Panc1 (cell line): Measurements from ENCODE around the gene CROCC2. TPM values are rescaled to one million over a fixed set of nuclear protein-coding genes. Genes with fewer than 3 reads are reported as not detected.

Experiments
- ATAC-seq: fragments of 200-7000 bp; cut with Tn5 transposase; 2 replicates; pipeline ENCODE4 v1.9.1; 2020; ENCODE audit warnings: mild to moderate bottlenecking, moderate library complexity
- BruUV-seq: library from RNA; stranded (reverse); fragments of 400-500 nt; replicated peaks from 2 replicates; lab custom pipeline; 2021; lab: Mats Ljungman, UMichigan
- CTCF ChIA-PET: fragments of 300-600 bp; sonication (Branson Sonifier 250); formaldehyde crosslinking; loops from one replicate; lab custom pipeline; 2022; ENCODE audit warnings: antibody characterized with exemption; lab: Charles Lee
- POLR2A ChIA-PET: fragments of 300-600 bp; sonication (Branson Sonifier 250); formaldehyde crosslinking; loops from one replicate; lab custom pipeline; 2022; ENCODE audit warnings: antibody characterized with exemption; lab: Charles Lee
- DNase-seq: peaks from one replicate; pipeline ENCODE4 v3.0.0-alpha.2; 2010; ENCODE audit warnings: low read depth, low spot score
- H3K27ac ChIP-seq: 2 replicates; pipeline ENCODE4 v1.5.1; 2011; ENCODE audit warnings: mild to moderate bottlenecking, low read length, inconsistent platforms
- H3K27me3 ChIP-seq: fragments of 200-500 bp; sonication (Bioruptor generic); 2 replicates; pipeline ENCODE4 v1.6.0; 2014; ENCODE audit warnings: low read length, inconsistent platforms; ENCODE audit not compliant: control insufficient read depth, insufficient read depth
- H3K36me3 ChIP-seq: fragments of 200-500 bp; sonication (Bioruptor generic); 2 replicates; pipeline ENCODE4 v1.5.1; 2014; ENCODE audit warnings: inconsistent platforms, mild to moderate bottlenecking, low read length, moderate library complexity; ENCODE audit not compliant: control insufficient read depth, insufficient read depth
- H3K4me1 ChIP-seq: 2 replicates; pipeline ENCODE4 v1.5.1; 2011; ENCODE audit warnings: inconsistent platforms, mild to moderate bottlenecking, low read length, moderate library complexity; ENCODE audit not compliant: control insufficient read depth, insufficient read depth
- H3K4me3 ChIP-seq, 2 experiments: 2 replicates each; pipeline ENCODE4 v1.5.1; 2011 to 2012; ENCODE audit warnings: low read depth in 2 of 2, low read length in 2 of 2, mild to moderate bottlenecking in 2 of 2, inconsistent platforms in 1 of 2, moderate library complexity in 1 of 2
- H3K9me3 ChIP-seq: fragments of 200-500 bp; sonication (Bioruptor generic); 2 replicates; pipeline ENCODE4 v1.5.1; 2014; ENCODE audit warnings: low read depth, mild to moderate bottlenecking, inconsistent platforms, low read length, moderate library complexity; ENCODE audit not compliant: control insufficient read depth, insufficient read depth
- CTCF ChIP-seq: fragments of 450-650 bp; IDR thresholded peaks from 2 replicates; pipeline ENCODE4 v1.5.1; 2017; ENCODE audit warnings: mild to moderate bottlenecking
- POLR2AphosphoS5 ChIP-seq: IDR thresholded peaks from 2 replicates; pipeline ENCODE4 v1.6.1; 2012; ENCODE audit warnings: mild to moderate bottlenecking, low read depth, low read length, moderate library complexity
- REST ChIP-seq, 2 experiments: IDR thresholded peaks; 2 replicates each; pipeline ENCODE4 v1.6.1; 2011 to 2012; ENCODE audit warnings: low read depth in 2 of 2, control low read depth in 1 of 2, low read length in 1 of 2, mild to moderate bottlenecking in 1 of 2, moderate library complexity in 1 of 2; ENCODE audit not compliant: insufficient read depth in 1 of 2
- SIN3A ChIP-seq: IDR thresholded peaks from 2 replicates; pipeline ENCODE4 v1.6.1; 2012; ENCODE audit warnings: low read depth, mild to moderate bottlenecking, low read length, moderate library complexity, borderline replicate concordance; ENCODE audit not compliant: insufficient read depth
- TCF7L2 ChIP-seq: IDR thresholded peaks from 2 replicates; pipeline ENCODE4 v1.6.1; 2011; ENCODE audit warnings: mild to moderate bottlenecking, low read depth, low read length, inconsistent platforms
- in situ Hi-C: cut with HindIII; loops from 2 replicates; pipeline ENCODE4 v1.10.0; 2016; ENCODE audit warnings: low sequenced_read_pairs, low pct_unique_long_range_greater_than_20kb
- intact Hi-C: fragments of 100-400 bp; cut with micrococcal nuclease; formaldehyde crosslinking; loops from one replicate; pipeline ENCODE4 v1.10.0; 2022; ENCODE audit not compliant: unreplicated experiment
- total RNA-seq: library from RNA; stranded (reverse); gene quantifications from one replicate; pipeline ENCODE4 v1.2.1, GENCODE V29; 2021; ENCODE audit not compliant: unreplicated experiment

The CROCC2 gene
- total RNA-seq, 1 experiment from 2014 or later: 0.23 TPM

- no TSS peak for BruUV-seq
- ATAC-seq (no peak), DNase-seq (no peak)
- H3K27me3 ChIP-seq: no peaks in the 10 kb centered on the region
- H3K4me1 ChIP-seq: no peaks in the 10 kb centered on the region
- intact Hi-C loops (no loop called here), in situ Hi-C loops (no loop called here)
- no peak overlapping the region for H3K27ac ChIP-seq
- CTCF ChIA-PET: no interaction called here
- H3K9me3 ChIP-seq: peaks cover 1% of the 10 kb centered on the region; the same call in 1 of the 2 replicates
- H3K4me3 ChIP-seq: no peak overlapping the region
- POLR2A ChIA-PET: no interaction called here
- H3K36me3 ChIP-seq: no peaks in the 10 kb centered on the region
- TF ChIP-seq TCF7L2 (no peak), CTCF (no peak), REST (IDR thresholded peaks at IDR 0.05; ENCODE audit: insufficient read depth in 1 of 2, low read depth in 2 of 2, low read length in 1 of 2) (no peak), SIN3A (no peak), POLR2AphosphoS5 (no peak)
Observed at GRCh38 chr2:241017228-241017940, 111.2 kb downstream of the CROCC2 start.

- DNase-seq (no peak), ATAC-seq (no peak)
- BruUV-seq: no TSS peak
- in situ Hi-C loops (no loop called here), intact Hi-C loops (no loop called here)
- ChIA-PET POLR2A (interaction anchor here (0.6 kb wide), 1 partner anchor 45 kb away, joined by 8 read pairs; no protein-coding TSS in a partner anchor), CTCF (no interaction called here)
- Histone ChIP-seq H3K4me1 (no peaks in the 10 kb centered on the region), H3K36me3 (no peaks in the 10 kb centered on the region), H3K27ac (no peak overlapping the region), H3K4me3 (no peak overlapping the region), H3K9me3 (peaks cover 7% of the 10 kb centered on the region; the same call in 1 of the 2 replicates), H3K27me3 (no peaks in the 10 kb centered on the region)
- no peak for TF ChIP-seq REST (IDR thresholded peaks at IDR 0.05; ENCODE audit: insufficient read depth in 1 of 2, low read depth in 2 of 2, low read length in 1 of 2)
- no peak for TF ChIP-seq TCF7L2
- no peak for TF ChIP-seq SIN3A
- TF ChIP-seq CTCF: no peak
- no peak for TF ChIP-seq POLR2AphosphoS5
Observed at GRCh38 chr2:241018051-241018891, 112.1 kb downstream of the CROCC2 start.
